ENCODE measurements around the gene CSF2RB.

Gene CSF2RB

GRCh38 chr22:36951746-36952145 lies 38.3 kb downstream of the CSF2RB start:
- no peak for TF ChIP-seq CTCF (IDR thresholded peaks at IDR 0.05)
- Histone ChIP-seq H3K9me3 (no peaks in the 10 kb centered on the region), H3K4me3 (no peak overlapping the region), H3K36me3 (no peaks in the 10 kb centered on the region), H3K27me3 (peaks cover 0 to 44% of the 10 kb centered on the region in 2 donors), H3K27ac (no peak overlapping the region), H3K4me1 (no peaks in the 10 kb centered on the region)
- intact Hi-C loops (cut with DNase I; ENCODE audit: low total_unique reads): no loop called here
- DNase-seq: no peak

GRCh38 chr22:36953239-36954080 lies 40.0 kb downstream of the CSF2RB start:
- Histone ChIP-seq H3K4me1 (no peaks in the 10 kb centered on the region), H3K4me3 (no peak overlapping the region), H3K27me3 (peaks cover 0 to 44% of the 10 kb centered on the region in 2 donors), H3K9me3 (no peaks in the 10 kb centered on the region), H3K27ac (no peak overlapping the region), H3K36me3 (no peaks in the 10 kb centered on the region)
- no peak for TF ChIP-seq CTCF (IDR thresholded peaks at IDR 0.05)
- intact Hi-C loops (cut with DNase I; ENCODE audit: low total_unique reads): no loop called here
- DNase-seq: no peak

GRCh38 chr22:36954251-36955014 lies 41.0 kb downstream of the CSF2RB start:
- Histone ChIP-seq H3K36me3 (no peaks in the 10 kb centered on the region), H3K27ac (no peak overlapping the region), H3K27me3 (peaks cover 0 to 47% of the 10 kb centered on the region in 2 donors), H3K4me3 (no peak overlapping the region), H3K4me1 (no peaks in the 10 kb centered on the region), H3K9me3 (no peaks in the 10 kb centered on the region)
- no peak for DNase-seq
- intact Hi-C loops (cut with DNase I; ENCODE audit: low total_unique reads): no loop called here
- TF ChIP-seq CTCF (IDR thresholded peaks at IDR 0.05): no peak

GRCh38 chr22:36955691-36956090 lies 42.3 kb downstream of the CSF2RB start:
- H3K4me3 ChIP-seq: no peak overlapping the region
- no peaks in the 10 kb centered on the region for H3K4me1 ChIP-seq
- H3K27ac ChIP-seq: no peak overlapping the region
- no peaks in the 10 kb centered on the region for H3K36me3 ChIP-seq
- no peak for TF ChIP-seq CTCF (IDR thresholded peaks at IDR 0.05)
- intact Hi-C loops (cut with DNase I; ENCODE audit: low total_unique reads): no loop called here
- H3K9me3 ChIP-seq: no peaks in the 10 kb centered on the region
- peaks cover 0 to 54% of the 10 kb centered on the region in 2 donors for H3K27me3 ChIP-seq
- no peak for DNase-seq

- intact Hi-C loops (cut with DNase I; ENCODE audit: low total_unique reads): no loop called here
- TF ChIP-seq CTCF (IDR thresholded peaks at IDR 0.05): no peak
- peaks cover 0 to 28% of the 10 kb centered on the region in 2 donors for H3K27me3 ChIP-seq
Observed at GRCh38 chr22:36958366-36958765, 44.9 kb downstream of the CSF2RB start.

More at GRCh38 chr22:36958366-36958765, 44.9 kb downstream of the CSF2RB start:
- Histone ChIP-seq H3K27ac (no peak overlapping the region), H3K36me3 (no peaks in the 10 kb centered on the region), H3K4me1 (no peaks in the 10 kb centered on the region), H3K9me3 (no peaks in the 10 kb centered on the region), H3K4me3 (no peak overlapping the region)
- DNase-seq: no peak
